ENCODE data around the gene RSBN1.
A peak's percentile ranks its signal among the peaks of the same experiment; 100 is the strongest.

Gene RSBN1

DNA sequence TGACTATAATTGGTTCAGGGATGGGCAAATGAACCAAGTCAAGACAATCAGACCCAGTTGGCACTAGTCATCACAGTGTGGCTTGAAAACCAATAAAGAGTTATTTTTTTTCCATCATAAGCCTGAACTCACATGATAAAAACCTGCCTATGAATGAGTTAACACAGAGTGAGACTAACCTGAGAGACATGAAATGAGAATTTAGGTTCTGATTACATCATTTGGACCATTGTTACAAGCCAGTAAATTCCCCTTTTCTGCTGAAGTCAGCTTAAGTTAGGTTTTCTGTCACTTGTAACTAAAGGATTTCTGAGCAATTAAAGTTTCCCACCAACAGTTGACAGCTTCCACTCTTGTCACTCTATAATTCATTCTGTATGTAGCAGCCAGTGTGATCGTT is 9.6 kb upstream of the RSBN1 start:
- Histone ChIP-seq H3K36me3 (no peaks in the 10 kb centered on the region), H3K4me3 (ENCODE audit: low read depth, low read length) (no peak overlapping the region), H3K4me1 (peaks cover 4% of the 10 kb centered on the region), H3K9me3 (no peaks in the 10 kb centered on the region), H3K27me3 (no peaks in the 10 kb centered on the region)
- no peak for DNase-seq
- TF ChIP-seq, protein P1, sequence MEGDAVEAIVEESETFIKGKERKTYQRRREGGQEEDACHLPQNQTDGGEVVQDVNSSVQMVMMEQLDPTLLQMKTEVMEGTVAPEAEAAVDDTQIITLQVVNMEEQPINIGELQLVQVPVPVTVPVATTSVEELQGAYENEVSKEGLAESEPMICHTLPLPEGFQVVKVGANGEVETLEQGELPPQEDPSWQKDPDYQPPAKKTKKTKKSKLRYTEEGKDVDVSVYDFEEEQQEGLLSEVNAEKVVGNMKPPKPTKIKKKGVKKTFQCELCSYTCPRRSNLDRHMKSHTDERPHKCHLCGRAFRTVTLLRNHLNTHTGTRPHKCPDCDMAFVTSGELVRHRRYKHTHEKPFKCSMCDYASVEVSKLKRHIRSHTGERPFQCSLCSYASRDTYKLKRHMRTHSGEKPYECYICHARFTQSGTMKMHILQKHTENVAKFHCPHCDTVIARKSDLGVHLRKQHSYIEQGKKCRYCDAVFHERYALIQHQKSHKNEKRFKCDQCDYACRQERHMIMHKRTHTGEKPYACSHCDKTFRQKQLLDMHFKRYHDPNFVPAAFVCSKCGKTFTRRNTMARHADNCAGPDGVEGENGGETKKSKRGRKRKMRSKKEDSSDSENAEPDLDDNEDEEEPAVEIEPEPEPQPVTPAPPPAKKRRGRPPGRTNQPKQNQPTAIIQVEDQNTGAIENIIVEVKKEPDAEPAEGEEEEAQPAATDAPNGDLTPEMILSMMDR (IDR thresholded peaks at IDR 0.05; ENCODE audit: low read depth, low read length), result no peak

DNA sequence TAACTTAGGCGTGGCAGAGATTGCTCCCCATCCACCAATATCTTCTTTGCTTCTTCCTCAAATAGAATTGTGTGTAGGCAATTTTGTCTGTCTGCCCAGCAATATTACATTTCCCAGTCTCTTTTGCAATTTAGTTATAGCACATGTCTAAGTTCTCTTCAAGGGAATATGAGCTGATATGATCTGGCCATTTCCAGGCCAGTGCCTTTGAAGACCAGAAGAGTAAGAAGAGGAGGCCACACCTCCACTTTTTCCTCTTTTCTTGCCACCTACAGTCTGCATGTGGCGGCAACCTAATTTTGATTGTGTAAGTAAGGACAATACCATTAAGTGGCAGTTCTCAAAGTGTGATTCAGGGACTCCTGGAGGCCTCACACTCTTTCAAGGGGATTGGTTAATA is 6.3 kb upstream of the RSBN1 start:
- no peaks in the 10 kb centered on the region for H3K36me3 ChIP-seq
- peaks cover 4% of the 10 kb centered on the region for H3K4me1 ChIP-seq
- H3K27me3 ChIP-seq, result no peaks in the 10 kb centered on the region
- H3K4me3 ChIP-seq (ENCODE audit: low read depth, low read length), result no peak overlapping the region
- H3K9me3 ChIP-seq, result no peaks in the 10 kb centered on the region
- TF ChIP-seq, protein P1 (IDR thresholded peaks at IDR 0.05; ENCODE audit: low read depth, low read length), result no peak
- no peak for DNase-seq

DNA sequence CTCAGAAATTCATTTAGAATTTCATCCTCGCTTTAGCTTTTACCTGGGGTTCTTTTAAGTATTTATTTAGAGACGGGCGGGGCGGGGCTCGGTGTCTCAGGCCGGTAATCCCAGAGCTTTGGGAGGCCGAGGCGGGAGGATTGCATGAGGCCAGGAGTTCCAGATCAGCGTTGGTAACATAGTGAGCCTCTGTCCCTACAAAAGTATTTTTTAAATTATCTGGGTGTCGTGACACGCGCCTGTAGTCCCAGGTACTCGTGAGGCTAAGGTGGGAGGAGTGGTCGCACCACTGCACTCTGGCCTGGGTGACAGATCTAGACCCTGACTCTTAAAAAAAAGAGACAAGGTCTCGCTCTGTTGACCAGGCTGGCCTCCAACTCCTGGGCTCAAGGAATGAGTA is 942 bp upstream of the RSBN1 start:
- Histone ChIP-seq H3K27me3 (no peaks in the 10 kb centered on the region), H3K36me3 (no peaks in the 10 kb centered on the region), H3K4me1 (no peaks in the 10 kb centered on the region; the same call in 1 of the 2 replicates), H3K9me3 (no peaks in the 10 kb centered on the region; the same call in 1 of the 2 replicates), H3K4me3 (ENCODE audit: low read depth, low read length) (no peak overlapping the region)
- TF ChIP-seq, protein P1 (IDR thresholded peaks at IDR 0.05; ENCODE audit: low read depth, low read length), result no peak
- no peak for DNase-seq

DNA sequence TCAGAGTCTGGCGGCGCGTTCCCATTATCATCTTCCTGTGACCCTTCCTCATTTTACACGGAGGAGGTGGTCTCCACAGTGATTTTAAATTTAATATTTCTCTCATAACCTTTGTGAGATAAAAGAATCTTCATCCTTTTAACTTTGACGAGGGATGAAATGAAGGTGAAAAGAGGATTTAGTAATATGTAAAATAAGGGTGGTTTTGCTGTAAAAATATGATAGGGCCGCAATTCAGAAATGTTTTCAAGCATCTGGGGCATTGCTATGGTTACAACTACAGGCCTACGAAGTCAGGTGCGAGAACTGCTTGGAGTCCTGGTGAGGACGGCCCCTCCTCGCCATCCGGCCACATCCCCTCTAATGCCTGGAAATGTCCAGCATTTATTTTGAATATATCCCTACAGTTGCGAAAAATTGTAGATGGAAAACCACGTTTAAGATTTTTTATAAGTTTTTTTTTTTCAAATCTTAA is 422 bp upstream of the RSBN1 start:
- Histone ChIP-seq H3K4me1 (no peaks in the 10 kb centered on the region; the same call in 1 of the 2 replicates), H3K27me3 (no peaks in the 10 kb centered on the region), H3K4me3 (ENCODE audit: low read depth, low read length) (peak overlapping the region; percentile 52), H3K9me3 (no peaks in the 10 kb centered on the region; the same call in 1 of the 2 replicates), H3K36me3 (no peaks in the 10 kb centered on the region)
- TF ChIP-seq, protein P1 (IDR thresholded peaks at IDR 0.05; ENCODE audit: low read depth, low read length), result no peak
- DNase-seq, result no peak

DNA sequence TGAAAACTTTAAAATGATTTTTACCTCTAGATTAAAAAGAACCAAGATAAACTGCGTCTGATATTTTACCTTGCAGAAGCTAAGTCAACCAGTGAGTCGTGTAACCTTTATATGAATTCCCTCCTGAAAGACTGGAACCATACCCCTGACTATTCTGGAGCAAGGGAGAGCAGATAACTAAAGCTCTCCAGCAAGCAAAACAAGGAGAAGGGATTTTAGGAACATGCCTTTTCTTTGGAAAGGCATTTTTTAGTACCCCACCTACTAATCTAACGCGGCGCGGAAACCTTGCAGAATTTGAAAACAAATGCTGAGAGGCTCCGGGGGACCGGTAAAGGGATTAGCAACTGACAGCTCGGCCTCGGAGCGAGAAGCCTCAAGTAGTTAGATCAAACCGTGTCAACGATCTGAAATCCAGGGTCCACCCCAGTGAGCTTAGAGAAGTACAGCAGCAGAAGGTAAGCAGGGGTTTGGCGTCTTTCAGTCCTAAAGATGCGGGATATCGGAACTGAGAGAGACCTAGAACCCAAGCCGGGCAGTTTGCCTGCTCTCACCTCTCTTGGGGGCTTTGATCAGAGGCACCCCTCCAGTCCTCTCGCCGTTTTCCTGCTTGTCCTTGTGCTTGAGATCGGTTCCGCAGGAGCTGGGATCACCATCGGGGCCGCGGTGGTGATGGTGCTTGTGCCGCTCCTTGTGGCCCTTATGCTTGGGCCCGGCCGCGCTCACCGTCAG is 954 bp downstream of the RSBN1 start:
- Histone ChIP-seq H3K4me1 (no peaks in the 10 kb centered on the region; the same call in 1 of the 2 replicates), H3K4me3 (ENCODE audit: low read depth, low read length) (peak overlapping the region; percentile 88), H3K36me3 (no peaks in the 10 kb centered on the region), H3K9me3 (no peaks in the 10 kb centered on the region; the same call in 1 of the 2 replicates), H3K27me3 (no peaks in the 10 kb centered on the region)
- peak; percentile 47 for DNase-seq
- TF ChIP-seq, protein P1 (IDR thresholded peaks at IDR 0.05; ENCODE audit: low read depth, low read length), result no peak

Data from BE2C (cell line).